Measurements from ENCODE around the gene NLRP11.
"Not testable (repeated sequence)": the region's sequence is repeated elsewhere in the genome, so short reads cannot be mapped to it uniquely, and the experiment has no call there.

Gene NLRP11

DNA sequence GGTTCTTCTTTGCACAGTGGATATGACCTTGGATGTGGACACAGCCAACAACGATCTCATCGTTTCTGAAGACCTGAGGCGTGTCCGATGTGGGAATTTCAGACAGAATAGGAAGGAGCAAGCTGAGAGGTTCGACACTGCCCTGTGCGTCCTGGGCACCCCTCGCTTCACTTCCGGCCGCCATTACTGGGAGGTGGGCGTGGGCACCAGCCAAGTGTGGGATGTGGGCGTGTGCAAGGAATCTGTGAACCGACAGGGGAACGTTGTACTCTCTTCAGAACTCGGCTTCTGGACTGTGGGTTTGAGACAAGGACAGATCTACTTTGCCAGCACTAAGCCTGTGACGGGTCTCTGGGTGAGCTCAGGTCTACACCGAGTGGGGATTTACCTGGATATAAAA lies 53.5 kb downstream of the NLRP11 start:
- no peak for DNase-seq (ENCODE audit: low read depth in 2 of 2)

DNA sequence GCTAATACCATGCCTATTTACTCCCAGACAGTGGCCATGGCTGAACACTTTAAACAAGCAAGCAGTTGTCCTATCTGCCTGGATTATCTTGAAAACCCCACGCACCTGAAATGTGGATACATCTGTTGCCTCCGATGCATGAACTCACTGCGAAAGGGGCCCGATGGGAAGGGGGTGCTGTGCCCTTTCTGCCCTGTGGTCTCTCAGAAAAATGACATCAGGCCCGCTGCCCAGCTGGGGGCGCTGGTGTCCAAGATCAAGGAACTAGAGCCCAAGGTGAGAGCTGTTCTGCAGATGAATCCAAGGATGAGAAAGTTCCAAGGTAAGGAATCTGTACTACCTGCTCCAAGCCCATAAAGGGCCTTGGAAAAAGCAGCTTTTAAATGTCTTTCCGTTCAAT lies 54.3 kb downstream of the NLRP11 start:
- no peak for DNase-seq (ENCODE audit: low read depth in 2 of 2)

DNA sequence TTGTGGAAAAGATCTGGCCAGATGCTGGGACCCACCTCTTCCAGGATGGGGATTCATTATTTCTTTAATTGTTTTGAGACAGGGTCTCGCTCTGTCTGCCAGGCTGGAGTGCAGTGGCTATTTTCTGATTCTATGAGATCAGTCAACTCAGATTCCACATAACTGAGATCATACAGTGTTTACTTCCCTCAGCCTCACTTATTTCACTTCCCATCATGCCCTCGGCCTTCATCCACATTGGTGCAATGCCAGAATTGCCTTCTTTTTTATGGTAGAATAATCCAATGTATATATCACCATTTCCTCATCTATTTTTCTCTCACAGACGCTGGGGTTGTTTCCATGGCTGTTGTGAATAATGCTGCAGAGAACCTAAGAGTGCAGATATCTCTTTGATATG lies 62.2 kb downstream of the NLRP11 start:
- not testable (repeated sequence) for DNase-seq (ENCODE audit: low read depth in 2 of 2)

DNA sequence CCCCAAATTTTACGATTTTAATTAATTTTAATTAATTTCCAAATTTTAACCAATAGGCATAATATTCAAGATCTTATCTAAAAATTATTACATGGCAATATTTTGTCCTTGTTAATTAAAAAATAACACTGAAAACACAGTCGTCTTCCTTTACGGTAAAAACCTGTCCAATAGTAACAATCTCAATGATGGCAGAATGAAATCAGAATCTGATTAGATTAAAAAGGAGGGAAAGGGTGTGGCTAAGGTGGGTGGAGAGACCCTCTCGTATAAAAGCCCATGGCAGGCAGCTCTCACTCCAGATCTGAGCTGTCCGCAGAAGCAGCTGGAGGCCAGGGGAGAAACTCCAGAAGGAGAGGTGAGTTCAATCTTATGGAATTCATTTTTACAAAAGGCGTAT lies 63.0 kb downstream of the NLRP11 start, which contains the start of gene RFPL4AL1:
RFPL4AL1 (plus strand) TSS at position 301 of the 400 bp plus-strand sequence. CDS start 2,687 bp downstream, outside the sequence.
- DNase-seq (ENCODE audit: low read depth in 2 of 2): not testable (repeated sequence)

DNA sequence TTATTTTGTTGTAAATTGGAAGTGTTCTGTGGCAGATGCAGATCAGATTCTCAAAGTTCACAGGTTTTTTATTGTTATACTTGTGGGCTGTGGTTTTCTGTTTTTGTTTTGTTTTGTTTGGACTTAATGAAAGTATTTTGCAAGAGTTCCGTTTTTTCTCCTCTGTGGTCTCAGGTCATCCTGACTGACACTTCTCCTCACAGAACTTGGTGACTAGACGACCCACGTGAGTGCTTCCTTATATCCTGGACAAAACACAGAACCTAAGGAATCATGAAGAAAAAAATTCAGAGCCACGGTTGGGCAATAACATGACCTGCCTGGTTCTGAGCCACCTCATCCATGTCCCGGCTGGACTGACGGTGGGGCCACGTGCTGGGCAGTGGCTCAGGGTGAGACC lies 65.3 kb downstream of the NLRP11 start:
- no peak for DNase-seq (ENCODE audit: low read depth in 2 of 2)

DNA sequence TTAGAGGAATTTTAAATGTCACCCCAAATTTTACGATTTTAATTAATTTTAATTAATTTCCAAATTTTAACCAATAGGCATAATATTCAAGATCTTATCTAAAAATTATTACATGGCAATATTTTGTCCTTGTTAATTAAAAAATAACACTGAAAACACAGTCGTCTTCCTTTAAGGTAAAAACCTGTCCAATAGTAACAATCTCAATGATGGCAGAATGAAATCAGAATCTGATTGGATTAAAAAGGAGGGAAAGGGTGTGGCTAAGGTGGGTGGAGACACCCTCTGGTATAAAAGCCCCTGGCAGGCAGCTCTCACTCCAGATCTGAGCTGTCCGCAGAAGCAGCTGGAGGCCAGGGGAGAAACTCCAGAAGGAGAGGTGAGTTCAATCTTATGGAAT lies 73.0 kb downstream of the NLRP11 start, which contains the start of gene RFPL4A:
RFPL4A (plus strand) TSS at position 301 of the 400 bp plus-strand sequence. CDS start 2,704 bp downstream, outside the sequence.
- DNase-seq (ENCODE audit: low read depth in 2 of 2): not testable (repeated sequence)

DNA sequence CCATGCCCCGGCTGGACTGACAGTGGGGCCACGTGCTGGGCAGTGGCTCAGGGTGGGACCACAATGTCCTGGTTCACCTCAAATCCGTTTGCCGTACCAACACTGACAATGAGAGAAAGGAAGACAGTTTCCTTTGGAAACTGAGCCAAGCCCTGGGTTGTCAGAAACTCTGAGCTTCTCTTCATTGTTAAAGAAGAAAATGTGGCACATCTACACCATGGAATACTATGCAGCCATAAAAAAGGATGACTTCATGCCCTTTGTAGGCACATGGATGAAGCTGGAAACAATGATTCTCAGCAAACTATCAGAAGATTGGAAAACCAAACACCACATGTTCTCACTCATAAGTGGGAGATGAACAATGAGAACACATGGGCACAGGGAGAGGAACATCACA lies 75.0 kb downstream of the NLRP11 start:
- DNase-seq (ENCODE audit: low read depth in 2 of 2): not testable (repeated sequence)

DNA sequence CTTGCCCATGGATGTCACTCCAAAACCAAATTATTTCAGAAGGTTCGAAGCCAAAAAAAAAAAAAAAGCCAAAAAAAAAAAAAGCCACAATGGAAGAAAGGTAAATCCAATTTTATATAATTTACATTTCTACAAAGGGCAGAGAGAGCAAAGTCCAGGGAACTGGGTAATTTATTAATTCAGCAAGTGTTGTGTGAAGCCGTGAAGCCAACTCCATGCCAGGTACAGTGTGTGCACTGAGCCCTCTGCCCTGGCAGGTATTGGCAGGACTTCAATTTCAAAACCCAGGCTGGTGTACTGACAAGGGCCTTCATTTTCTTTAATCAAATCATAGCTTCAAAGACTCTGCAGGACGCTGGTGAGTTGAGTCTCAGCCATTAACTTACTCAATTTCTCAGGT lies 78.4 kb downstream of the NLRP11 start:
- DNase-seq (ENCODE audit: low read depth in 2 of 2): no peak

DNA sequence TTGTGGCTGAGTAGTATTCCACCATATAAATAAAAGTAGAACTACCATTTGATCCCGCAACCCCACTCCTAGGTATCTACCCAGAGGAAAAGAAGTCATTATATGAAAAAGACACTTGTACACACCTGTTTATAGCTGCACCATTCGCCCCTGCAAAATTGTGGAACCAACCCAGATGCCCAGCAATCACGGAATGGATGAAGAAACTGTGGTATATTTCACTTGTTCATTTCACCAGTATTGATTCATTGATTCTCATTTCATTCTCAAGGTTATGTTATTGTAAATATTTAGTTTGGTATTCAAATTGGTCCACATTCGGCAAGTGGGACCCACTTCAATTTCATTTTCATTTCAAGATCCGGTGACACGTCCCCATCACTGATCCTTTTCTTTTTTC lies 81.1 kb downstream of the NLRP11 start:
- no peak for DNase-seq (ENCODE audit: low read depth in 2 of 2)

DNA sequence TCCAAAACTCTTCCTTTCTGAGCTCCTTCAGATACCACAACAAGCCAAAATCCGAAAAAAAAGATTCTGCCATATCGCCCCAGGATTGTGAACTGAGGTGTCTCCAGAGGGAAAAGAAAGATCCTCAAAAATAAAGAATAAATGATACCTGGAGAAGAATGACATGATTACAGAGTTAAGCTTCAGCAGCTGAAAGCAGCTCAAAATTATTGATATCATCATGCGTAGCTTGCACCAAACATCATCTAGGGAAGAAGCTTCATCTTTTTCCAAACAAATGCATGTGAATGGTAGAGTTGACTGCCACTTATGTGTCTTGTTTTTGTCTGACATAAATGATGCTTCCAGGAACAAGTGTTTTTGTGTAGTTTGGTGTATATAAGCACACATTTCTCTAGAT lies 93.5 kb downstream of the NLRP11 start, which contains the start of gene NLRP9:
NLRP9 (minus strand) TSS at position 101 of the 400 bp plus-strand sequence; CDS start at position 73, 28 bp downstream.
- DNase-seq (ENCODE audit: low read depth in 2 of 2): no peak
